Measurements from ENCODE around the gene NHS.

Gene NHS

DNA sequence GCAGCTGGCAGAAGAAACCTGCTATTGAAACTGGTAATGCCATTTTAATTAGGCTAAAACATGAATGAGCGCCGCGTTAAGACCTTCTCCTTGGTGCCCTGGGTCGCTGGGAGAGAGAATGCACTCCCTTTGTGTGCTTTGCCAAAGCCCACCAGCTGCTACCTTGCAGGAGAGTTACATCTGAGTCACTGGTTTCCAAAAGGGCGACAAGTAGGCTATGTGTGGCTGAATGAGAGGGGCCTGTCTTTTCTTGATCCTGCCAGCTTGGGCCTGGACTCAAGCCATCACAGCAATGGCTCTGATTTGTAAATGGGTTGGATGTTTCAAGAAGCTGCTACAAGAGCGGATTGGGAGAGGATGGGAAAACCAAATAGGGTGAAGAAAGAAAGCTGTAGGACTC lies 81.5 kb downstream of the NHS start:
- no peak for DNase-seq

DNA sequence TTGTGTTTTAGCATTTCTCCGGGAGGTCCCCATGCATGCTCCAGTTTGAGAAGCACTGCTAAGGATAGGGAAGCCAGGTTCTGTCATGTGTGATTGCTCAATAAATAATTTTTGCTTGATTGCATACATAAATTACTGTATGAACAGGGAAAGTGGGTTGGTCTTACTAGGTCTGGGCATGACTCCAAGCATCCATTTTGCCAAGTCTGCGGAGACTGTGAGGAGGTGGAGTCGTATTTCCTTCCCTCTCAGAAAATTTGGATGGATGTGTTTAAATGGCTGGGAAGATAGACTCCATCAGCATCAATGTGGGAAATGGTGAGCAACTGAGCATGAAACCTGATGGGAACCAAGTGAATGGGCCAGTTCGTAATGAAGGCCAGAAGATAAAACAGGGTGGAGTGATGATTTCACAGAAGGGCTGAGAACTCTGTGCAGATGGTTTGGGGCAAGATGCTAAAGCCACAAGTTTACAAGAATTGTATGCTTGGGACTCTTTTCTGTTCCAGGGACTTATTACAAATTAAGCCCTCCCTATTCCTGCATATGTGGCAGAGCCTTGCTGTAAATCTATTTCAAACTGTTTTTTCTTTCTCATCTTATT lies 84.1 kb downstream of the NHS start:
- DNase-seq: peak; percentile 62

DNA sequence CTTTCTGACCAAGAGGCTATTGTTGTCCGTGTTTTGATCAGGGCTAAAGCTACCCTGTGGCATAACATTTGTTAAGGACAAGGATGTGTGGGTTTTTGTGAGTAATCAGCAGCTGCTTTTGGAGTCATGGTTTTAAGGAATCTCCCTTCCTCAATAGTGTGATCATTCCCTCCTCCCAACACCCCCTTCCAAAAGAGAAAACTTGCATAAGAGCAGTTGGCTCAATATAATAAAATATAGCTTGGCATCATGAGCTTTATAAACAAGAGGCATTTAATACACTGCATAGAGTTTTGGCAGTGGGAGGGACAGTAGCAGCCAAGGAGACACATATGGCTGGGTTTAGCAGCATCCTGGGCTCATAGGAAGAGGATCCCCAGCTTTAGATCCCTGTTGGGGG lies 84.7 kb downstream of the NHS start:
- no peak for DNase-seq

DNA sequence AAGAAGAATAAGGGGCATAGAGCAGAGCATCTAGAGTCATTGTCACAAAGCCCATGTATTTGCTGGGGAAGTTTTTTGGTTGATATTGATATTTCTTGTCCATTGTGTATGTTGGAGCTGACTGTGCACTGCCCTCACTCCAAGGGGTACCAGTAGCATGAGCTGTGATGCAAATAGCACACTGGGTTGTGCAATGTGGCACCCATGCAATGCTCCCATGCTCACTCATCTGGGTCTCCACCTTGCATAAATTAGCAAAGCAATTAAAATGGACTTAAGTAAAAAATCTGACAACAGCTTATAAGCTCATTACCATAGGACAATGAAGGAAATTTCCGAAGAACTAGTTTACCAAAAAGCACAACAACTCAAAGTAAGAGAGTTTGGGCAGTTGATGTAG lies 87.9 kb downstream of the NHS start:
- no peak for DNase-seq

- DNase-seq: no peak
Observed at GRCh38 chrX:17464194-17464593, 89.2 kb downstream of the NHS start.

- DNase-seq: no peak
Observed at GRCh38 chrX:17465201-17465600, 90.2 kb downstream of the NHS start.

DNA sequence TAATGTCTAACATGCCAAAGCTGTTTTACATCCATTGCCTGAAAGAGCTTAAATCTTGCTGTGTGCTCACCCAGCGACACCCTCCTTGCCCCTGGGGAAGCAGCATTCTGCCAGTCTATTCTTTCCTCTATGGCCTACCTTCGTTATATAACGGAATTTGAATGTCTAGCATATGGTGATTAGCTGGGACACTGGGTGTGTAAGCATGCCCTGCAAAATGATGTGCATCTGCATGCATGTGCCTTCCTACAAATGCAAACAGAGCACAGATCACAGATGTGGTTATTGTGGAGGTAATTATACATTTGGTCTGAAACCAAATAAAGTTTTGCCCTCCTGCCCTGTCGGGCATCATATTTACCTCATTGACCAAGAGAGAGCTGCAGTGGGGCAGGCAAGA lies 90.8 kb downstream of the NHS start:
- DNase-seq: no peak

- no peak for DNase-seq
Observed at GRCh38 chrX:17470136-17470535, 95.1 kb downstream of the NHS start.

GRCh38 chrX:17471121-17471520 lies 96.1 kb downstream of the NHS start:
- DNase-seq: no peak

DNA sequence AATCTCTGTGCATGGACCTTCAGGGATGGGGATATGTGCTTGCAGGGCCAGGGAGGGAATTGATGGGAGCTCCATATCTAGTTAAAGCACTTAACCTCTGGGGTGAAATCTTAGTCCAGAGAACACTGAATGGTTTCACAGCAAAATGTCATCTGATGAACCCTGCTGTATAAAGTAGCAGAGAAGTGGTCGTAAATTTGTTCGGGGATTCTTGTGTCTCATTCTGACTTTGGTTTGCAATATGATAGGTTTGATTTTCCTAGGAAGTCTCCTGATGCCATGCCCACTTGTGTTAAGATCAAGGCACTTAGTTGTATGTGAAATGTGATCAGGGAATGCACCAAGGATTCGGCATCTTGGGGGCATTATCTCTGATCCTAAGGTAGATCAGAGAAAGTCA lies 96.9 kb downstream of the NHS start:
- no peak for DNase-seq

- DNase-seq: no peak
Observed at GRCh38 chrX:17472424-17472823, 97.4 kb downstream of the NHS start.

GRCh38 chrX:17473021-17473420 lies 98.0 kb downstream of the NHS start:
- DNase-seq: no peak

GRCh38 chrX:17474892-17475291 lies 99.9 kb downstream of the NHS start:
- DNase-seq: no peak

GRCh38 chrX:17475449-17476217 lies 100.6 kb downstream of the NHS start:
- no peak for DNase-seq

DNA sequence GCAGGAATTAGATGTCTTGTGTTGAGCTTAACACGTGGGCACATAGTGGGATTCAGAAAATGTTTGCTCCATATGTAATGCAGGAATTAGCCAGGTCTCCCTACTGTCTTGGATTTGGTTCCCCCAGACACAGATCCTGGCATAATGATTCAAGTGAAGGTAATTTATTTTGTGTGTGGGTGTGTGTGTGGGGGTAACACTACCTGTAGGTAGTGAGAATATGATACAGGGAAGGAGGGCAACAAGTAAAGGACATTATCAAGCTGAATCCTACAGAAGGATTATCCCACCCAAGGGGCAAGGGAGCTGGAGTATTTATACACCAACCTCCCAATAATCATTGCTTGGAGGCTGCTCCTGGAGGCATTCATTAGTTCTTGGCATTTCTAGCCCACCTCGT lies 101.4 kb downstream of the NHS start:
- DNase-seq: no peak

DNA sequence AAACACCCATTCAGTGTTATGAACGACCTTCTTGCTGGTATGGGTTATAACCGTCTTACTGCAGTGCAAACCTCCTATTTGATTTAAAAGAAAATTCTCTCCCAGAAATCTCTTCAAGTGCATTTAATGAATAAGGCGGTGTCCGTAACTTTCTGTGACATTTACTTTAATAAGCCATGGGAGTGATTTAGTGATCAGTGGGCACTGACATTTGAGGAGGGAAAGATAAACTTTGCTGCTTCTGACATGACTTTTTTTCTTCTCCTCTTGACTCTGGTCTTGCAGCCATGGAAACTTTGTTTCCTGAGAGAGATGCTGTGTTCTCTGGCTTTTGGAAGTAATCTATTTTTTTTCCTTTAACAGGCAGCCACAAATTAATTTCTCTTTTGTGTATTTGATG lies 106.1 kb downstream of the NHS start:
- DNase-seq: no peak

GRCh38 chrX:17484592-17484991 lies 109.6 kb downstream of the NHS start:
- no peak for DNase-seq

DNA sequence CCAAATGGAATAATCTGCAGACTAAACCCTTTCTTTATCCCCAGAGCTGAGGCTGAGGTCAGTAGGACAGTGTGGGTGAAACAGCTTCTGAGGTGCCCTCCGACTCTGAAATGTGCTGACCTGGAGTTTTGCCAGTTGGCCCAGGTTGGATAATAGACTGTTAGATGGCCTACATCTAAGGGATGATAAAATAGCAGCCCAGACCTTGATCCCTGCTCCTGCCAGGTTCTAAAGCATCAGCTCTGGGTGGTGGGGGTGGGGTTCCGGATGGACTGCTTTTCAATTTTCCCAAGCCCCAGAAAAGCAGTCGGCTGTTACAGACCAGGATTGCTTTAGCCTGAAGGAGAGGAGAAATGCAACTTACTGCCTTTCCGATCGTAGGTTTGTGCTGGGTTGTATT lies 110.4 kb downstream of the NHS start:
- no peak for DNase-seq

GRCh38 chrX:17488036-17488435 lies 113.0 kb downstream of the NHS start:
- DNase-seq: no peak

DNA sequence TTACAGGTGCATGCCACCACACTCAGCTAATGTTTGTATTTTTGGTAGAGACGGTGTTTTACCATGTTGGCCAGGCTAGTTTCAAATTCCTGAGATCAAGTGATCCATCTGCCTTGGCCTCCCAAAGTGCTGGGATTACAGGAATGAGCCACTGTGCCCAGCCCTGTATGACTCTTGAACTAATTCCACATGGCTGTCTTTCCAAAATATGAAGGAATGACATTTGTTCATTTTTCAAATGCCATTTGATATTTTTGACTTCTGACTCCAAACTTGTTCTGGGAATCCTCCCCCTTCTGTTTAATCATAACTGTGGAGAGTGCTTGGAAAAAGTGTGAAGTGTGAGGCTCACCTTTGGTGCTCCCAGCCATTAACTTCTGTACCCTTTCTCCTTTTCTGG lies 119.2 kb downstream of the NHS start:
- no peak for DNase-seq

- DNase-seq: no peak
Observed at GRCh38 chrX:17495052-17495451, 120.1 kb downstream of the NHS start.

- no peak for DNase-seq
Observed at GRCh38 chrX:17496407-17496806, 121.4 kb downstream of the NHS start.

DNA sequence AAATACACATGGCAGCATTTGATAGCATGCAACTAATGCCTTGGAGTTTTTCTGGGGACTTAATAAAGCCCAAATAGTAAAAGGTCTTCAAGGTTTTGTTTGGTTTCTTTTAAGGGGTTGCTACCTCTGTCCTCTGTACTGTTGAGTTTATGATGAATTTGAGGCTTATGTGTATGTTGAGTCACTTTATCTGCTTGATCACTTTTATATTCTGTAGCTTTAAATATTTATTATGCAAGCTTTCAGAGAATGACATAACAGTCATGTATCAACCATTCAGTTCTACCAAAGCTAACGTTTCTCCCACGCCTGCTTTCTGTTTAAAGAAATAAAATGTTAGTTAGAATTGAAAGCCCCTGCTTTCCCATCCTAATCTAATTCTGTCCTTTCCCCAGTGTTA lies 122.2 kb downstream of the NHS start:
- DNase-seq: no peak

GRCh38 chrX:17499512-17499911 lies 124.5 kb downstream of the NHS start:
- DNase-seq: no peak

DNA sequence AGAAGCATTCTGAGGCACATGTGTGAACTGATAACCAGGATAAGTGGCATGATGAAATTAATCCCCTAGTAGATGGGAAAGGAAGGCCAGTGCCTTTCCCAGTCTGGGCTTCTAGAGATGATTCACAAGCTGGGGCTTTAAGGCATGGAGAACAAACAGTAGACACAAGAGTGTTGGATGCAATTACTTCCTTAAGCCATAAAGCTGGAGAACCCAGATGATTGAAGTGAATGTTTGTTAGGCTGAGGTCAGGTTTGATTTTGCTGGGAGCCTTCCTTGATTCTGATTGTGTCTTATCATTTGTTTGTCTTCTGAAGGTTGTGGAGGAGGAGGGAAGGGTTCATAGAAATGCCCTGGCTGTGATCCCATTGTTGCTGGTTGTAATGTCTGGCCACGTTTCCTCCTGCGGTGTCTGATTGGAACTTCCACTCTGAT lies 125.2 kb downstream of the NHS start:
- DNase-seq: no peak
